SK-N-SH treated with all-trans-retinoic acid at 6 μM for 48 hours (cell line): ENCODE data around the gene VPS33A.

Experiments
- ATAC-seq: fragments of 200-7000 bp; cut with Tn5 transposase; 3 replicates; pipeline ENCODE4 v1.9.1; 2020; ENCODE audit warnings: mild to moderate bottlenecking, moderate library complexity
- ARNTL ChIP-seq: fragments of 450-650 bp; formaldehyde crosslinking; IDR thresholded peaks from 2 replicates; pipeline ENCODE4 v1.5.0; 2020; ENCODE audit warnings: low read depth, mild to moderate bottlenecking, moderate library complexity, borderline replicate concordance
- BACH2 ChIP-seq: fragments of 250-450 bp; sonication (Bioruptor Pico); IDR thresholded peaks from 2 replicates; pipeline ENCODE4 v1.9.0; 2021; ENCODE audit warnings: mild to moderate bottlenecking, borderline replicate concordance
- CREB5 ChIP-seq: fragments of 250-450 bp; sonication (Bioruptor Pico); IDR thresholded peaks from 2 replicates; pipeline ENCODE4 v1.5.1; 2020; ENCODE audit warnings: low read depth, mild to moderate bottlenecking, moderate library complexity
- CSDC2 ChIP-seq: fragments of 250-450 bp; sonication (Bioruptor Pico); IDR thresholded peaks from 2 replicates; pipeline ENCODE4 v1.5.0; 2020; ENCODE audit warnings: mild to moderate bottlenecking, moderate library complexity
- CSRNP3 ChIP-seq: fragments of 250-450 bp; sonication (Bioruptor Pico); IDR thresholded peaks from 2 replicates; pipeline ENCODE4 v1.5.1; 2021; ENCODE audit warnings: mild to moderate bottlenecking, moderate library complexity
- GLIS3 ChIP-seq: fragments of 250-450 bp; sonication (Bioruptor Pico); IDR thresholded peaks from 2 replicates; pipeline ENCODE4 v1.5.0; 2020; ENCODE audit warnings: mild to moderate bottlenecking, moderate library complexity
- ISL1 ChIP-seq: fragments of 250-450 bp; sonication (Bioruptor Pico); IDR thresholded peaks from 2 replicates; pipeline ENCODE4 v2.1.2; 2022; ENCODE audit warnings: mild to moderate bottlenecking, moderate library complexity
- OSR1 ChIP-seq: fragments of 250-450 bp; sonication (Bioruptor Pico); IDR thresholded peaks from 2 replicates; pipeline ENCODE4 v1.8.0; 2022; ENCODE audit warnings: moderate library complexity, mild to moderate bottlenecking, inconsistent platforms
- PATZ1 ChIP-seq: fragments of 250-450 bp; sonication (Bioruptor Pico); IDR thresholded peaks from 2 replicates; pipeline ENCODE4 v1.8.0; 2020; ENCODE audit warnings: mild to moderate bottlenecking, moderate library complexity, borderline replicate concordance
- POU6F1 ChIP-seq: fragments of 250-450 bp; sonication (Bioruptor Pico); IDR thresholded peaks from 2 replicates; pipeline ENCODE4 v1.8.0; 2021; ENCODE audit warnings: low read depth, mild to moderate bottlenecking, moderate library complexity, borderline replicate concordance
- PPARA ChIP-seq: fragments of 250-450 bp; sonication (Bioruptor Pico); IDR thresholded peaks from 2 replicates; pipeline ENCODE4 v1.5.0; 2020; ENCODE audit warnings: mild to moderate bottlenecking, borderline replicate concordance
- RARB ChIP-seq: fragments of 250-450 bp; sonication (Bioruptor Pico); IDR thresholded peaks from 2 replicates; pipeline ENCODE4 v1.8.0; 2021; ENCODE audit warnings: mild to moderate bottlenecking, moderate library complexity
- SNAI2 ChIP-seq: fragments of 250-450 bp; sonication (Bioruptor Pico); IDR thresholded peaks from 2 replicates; pipeline ENCODE4 v1.5.0; 2020; ENCODE audit warnings: mild to moderate bottlenecking, moderate library complexity
- TOX ChIP-seq: fragments of 250-450 bp; sonication (Bioruptor Pico); IDR thresholded peaks from 2 replicates; pipeline ENCODE4 v1.8.0; 2021; ENCODE audit warnings: mild to moderate bottlenecking, moderate library complexity, borderline replicate concordance
- TSHZ2 ChIP-seq: fragments of 250-450 bp; sonication (Bioruptor Pico); IDR thresholded peaks from 2 replicates; pipeline ENCODE4 v1.5.0; 2020; ENCODE audit warnings: mild to moderate bottlenecking, moderate library complexity
- ZC3H10 ChIP-seq: fragments of 250-450 bp; sonication (Bioruptor Pico); IDR thresholded peaks from 2 replicates; pipeline ENCODE4 v1.5.1; 2021; ENCODE audit warnings: mild to moderate bottlenecking, moderate library complexity
- ZFP3 ChIP-seq: fragments of 250-450 bp; sonication (Bioruptor Pico); IDR thresholded peaks from 2 replicates; pipeline ENCODE4 v1.5.0; 2020; ENCODE audit warnings: mild to moderate bottlenecking, moderate library complexity
- ZFP30 ChIP-seq: fragments of 450-650 bp; formaldehyde crosslinking; IDR thresholded peaks from 2 replicates; pipeline ENCODE4 v1.5.0; 2022; ENCODE audit warnings: mild to moderate bottlenecking, moderate library complexity
- ZNF565 ChIP-seq: fragments of 450-650 bp; formaldehyde crosslinking; conservative IDR thresholded peaks from 2 replicates; pipeline ENCODE4 v1.5.0; 2020; ENCODE audit warnings: low read depth, mild to moderate bottlenecking, moderate library complexity
- ZNF70 ChIP-seq: fragments of 450-650 bp; formaldehyde crosslinking; IDR thresholded peaks from 2 replicates; pipeline ENCODE4 v1.5.0; 2020; ENCODE audit warnings: mild to moderate bottlenecking, moderate library complexity
- ZNF8 ChIP-seq: fragments of 450-650 bp; formaldehyde crosslinking; IDR thresholded peaks from 2 replicates; pipeline ENCODE4 v1.5.0; 2020; ENCODE audit warnings: mild to moderate bottlenecking, moderate library complexity

VPS33A gene

GRCh38 chr12:122283680-122284079 is 17.4 kb upstream of the VPS33A start:
- TF ChIP-seq TOX (CRISPR knock-in tag) (no peak), ZFP30 (CRISPR knock-in tag) (no peak), RARB (no peak), ZNF8 (CRISPR knock-in tag) (no peak), CSDC2 (CRISPR knock-in tag) (no peak), PPARA (CRISPR knock-in tag) (no peak), BACH2 (CRISPR knock-in tag) (no peak), SNAI2 (CRISPR knock-in tag) (no peak), CREB5 (CRISPR knock-in tag) (no peak), OSR1 (CRISPR knock-in tag) (no peak), POU6F1 (CRISPR knock-in tag) (no peak), ARNTL (CRISPR knock-in tag) (no peak), ZC3H10 (CRISPR knock-in tag) (no peak), PATZ1 (CRISPR knock-in tag) (no peak), ZNF565 (CRISPR knock-in tag) (no peak), ZFP3 (CRISPR knock-in tag) (no peak), ISL1 (no peak), CSRNP3 (no peak), GLIS3 (CRISPR knock-in tag) (no peak), TSHZ2 (CRISPR knock-in tag) (no peak)

DNA sequence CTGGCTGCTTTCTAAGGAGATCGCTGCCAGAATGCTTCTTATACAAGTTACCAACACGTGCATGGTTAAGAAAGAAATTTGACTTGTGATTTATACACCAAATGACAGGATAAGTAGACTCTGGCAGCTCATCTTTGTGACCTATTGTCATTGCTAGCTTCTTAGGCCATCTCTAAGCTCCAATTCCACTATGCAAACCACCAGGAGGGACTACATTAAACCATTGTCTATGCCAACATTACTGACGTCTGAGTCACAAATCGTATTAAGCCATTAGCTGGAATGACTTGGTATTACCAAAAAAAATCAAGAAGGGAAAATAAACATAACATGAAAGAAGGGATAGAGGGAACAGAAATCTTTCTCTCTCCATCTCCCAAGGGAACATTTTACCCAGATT is 15.8 kb upstream of the VPS33A start:
- peak; percentile 95 for ATAC-seq
- TF ChIP-seq ZFP3 (CRISPR knock-in tag) (peak; percentile 70; the same call in 1 of the 2 replicates), ZNF70 (CRISPR knock-in tag) (no peak), SNAI2 (CRISPR knock-in tag) (peak; percentile 74; the same call in 1 of the 2 replicates), TSHZ2 (CRISPR knock-in tag) (no peak), ARNTL (CRISPR knock-in tag) (no peak), GLIS3 (CRISPR knock-in tag) (no peak), CSDC2 (CRISPR knock-in tag) (peak; percentile 81; the same call in 1 of the 2 replicates), CREB5 (CRISPR knock-in tag) (no peak), TOX (CRISPR knock-in tag) (no peak), BACH2 (CRISPR knock-in tag) (no peak), ZFP30 (CRISPR knock-in tag) (no peak), CSRNP3 (no peak), PPARA (CRISPR knock-in tag) (no peak), POU6F1 (CRISPR knock-in tag) (no peak), ISL1 (peak; percentile 94), ZC3H10 (CRISPR knock-in tag) (peak; percentile 57; the same call in 1 of the 2 replicates)

More at GRCh38 chr12:122283680-122284079, 17.4 kb upstream of the VPS33A start:
- no peak for ATAC-seq
